Activated T-cell treated with anti-CD3 and anti-CD28 coated beads, Interleukin-2, amount 50 U/mL, for 1 hour (primary cell): Measurements from ENCODE around the gene WBP11.

Source experiments
- DNase-seq: peaks from one replicate; pipeline ENCODE4 v3.0.0-alpha.2; 2020

The WBP11 gene

GRCh38 chr12:14803011-14803829 is at the start of gene WBP11, which contains the start of gene C12orf60:
TSS of gene WBP11 (minus strand) at chr12:14803478. CDS start at chr12:14801383, 2,095 bp downstream.
TSS of gene C12orf60 (plus strand) at chr12:14803670. CDS start at chr12:14822936, 19,266 bp downstream.
- peak; percentile 79 for DNase-seq

- no peak for DNase-seq
Measured at GRCh38 chr12:14852880-14853279, 49.6 kb upstream of the WBP11 start.

GRCh38 chr12:14850929-14851663 is 47.8 kb upstream of the WBP11 start:
- DNase-seq, result no peak

DNA sequence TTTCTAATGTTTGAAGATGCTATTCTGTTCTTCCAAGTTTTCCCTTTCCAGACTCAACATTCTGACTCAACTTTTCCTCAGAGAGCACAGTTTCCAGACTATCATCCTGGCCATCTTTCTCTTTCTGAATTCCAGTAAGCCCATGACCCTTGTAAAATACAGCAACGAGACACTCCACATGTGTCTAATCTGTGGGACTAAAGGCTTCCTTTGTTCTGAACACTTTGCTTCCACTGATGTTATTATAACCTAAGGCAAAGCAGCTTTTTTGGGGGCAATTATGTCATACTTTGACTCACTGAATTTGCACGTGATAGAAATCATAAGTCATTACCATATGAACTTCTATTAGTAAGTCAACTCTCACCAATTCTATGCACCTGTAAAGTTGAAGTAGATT is 46.4 kb upstream of the WBP11 start:
- no peak for DNase-seq

- no peak for DNase-seq
Measured at GRCh38 chr12:14846876-14847580, 43.8 kb upstream of the WBP11 start.

DNA sequence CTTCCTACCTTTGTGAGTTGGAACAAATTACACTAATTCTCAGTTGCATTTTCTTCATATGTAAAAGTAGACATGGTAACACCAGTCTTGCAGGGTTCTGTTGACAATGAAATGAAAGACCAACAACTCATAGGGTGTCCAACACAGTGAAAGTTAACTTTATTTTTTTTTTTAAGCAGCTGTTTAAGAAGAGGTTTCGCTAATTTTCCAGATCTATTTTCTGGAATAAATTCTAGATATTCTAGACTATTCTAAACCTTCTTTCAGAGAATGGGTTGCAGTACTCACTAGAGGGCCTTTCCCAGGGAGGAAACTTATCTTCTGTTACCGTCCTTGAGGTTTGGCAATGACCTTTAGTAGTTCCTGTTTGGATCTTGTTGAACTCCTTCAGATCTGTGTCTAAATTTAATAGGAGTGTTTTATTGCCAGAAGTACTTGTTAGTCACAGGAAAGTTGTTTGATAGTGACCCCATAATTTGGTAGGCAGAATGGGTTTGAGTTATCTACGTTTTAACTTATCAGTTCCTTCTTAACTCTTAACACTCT is 42.8 kb upstream of the WBP11 start:
- DNase-seq, result no peak

DNA sequence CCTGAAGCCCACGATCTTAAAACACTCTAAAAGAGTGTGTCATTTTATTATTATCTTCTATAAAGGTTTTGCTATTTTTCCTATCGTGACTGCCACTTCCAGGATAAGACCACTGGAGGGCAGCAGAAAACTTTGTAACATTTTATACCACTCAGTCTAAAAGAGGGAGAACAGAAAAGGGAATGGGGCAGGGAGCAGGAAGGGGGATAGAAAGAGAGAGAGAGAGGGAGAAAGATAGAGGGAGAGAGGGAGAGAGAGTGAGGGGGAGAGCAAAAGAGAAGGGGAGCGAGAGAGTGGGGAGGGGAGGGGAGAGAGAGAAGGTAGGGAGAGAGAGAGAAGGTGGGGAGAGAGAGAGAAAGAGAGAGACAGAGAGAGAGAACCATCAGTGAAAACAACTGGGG is 42.1 kb upstream of the WBP11 start:
- no peak for DNase-seq

- no peak for DNase-seq
Measured at GRCh38 chr12:14844401-14844800, 41.1 kb upstream of the WBP11 start.

GRCh38 chr12:14843425-14843887 is 40.2 kb upstream of the WBP11 start, which contains the start of gene ART4:
TSS of gene ART4 (minus strand) at chr12:14843526. CDS start at chr12:14843113, 413 bp downstream.
- no peak for DNase-seq

- DNase-seq, result no peak
Measured at GRCh38 chr12:14842315-14842714, 39.0 kb upstream of the WBP11 start.

DNA sequence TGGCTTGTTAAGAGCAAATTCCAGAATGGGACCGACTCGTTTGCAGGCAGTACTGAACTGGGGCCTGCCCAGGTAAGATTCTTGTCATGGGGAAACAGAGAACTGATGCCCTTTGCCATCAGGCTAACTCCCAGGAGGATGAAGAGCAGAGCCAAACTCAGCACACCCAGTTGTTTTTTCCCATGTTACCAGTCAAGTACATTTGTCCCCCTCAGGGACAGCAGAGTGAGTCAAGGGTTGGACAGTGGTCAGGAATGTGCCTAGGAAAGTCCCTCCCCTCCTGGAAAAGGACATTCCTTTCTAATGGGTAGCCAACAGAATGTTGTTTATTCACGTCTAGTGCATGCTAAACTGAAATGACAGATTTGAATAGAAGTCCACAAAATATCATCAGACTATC is 38.5 kb upstream of the WBP11 start:
- no peak for DNase-seq

DNA sequence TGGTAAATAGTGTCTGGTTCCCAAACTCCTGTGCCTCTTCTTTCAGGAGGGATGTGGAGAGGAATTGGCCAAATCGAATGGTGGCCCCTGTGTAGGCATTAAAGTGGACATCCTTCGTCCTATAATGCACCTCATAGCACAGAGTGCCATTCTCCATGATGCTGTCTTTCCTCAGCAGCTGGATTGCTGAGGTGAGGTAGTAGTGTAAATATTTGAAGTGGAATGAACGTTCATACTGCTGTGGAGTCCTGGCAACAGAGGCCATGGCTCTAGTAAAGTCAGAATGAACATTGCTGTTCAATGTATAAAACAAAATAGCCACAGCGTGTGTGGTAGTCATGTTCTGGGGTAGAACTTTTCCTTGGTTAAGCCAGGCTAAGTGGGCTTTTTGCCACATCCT is 37.3 kb upstream of the WBP11 start:
- DNase-seq, result no peak

DNA sequence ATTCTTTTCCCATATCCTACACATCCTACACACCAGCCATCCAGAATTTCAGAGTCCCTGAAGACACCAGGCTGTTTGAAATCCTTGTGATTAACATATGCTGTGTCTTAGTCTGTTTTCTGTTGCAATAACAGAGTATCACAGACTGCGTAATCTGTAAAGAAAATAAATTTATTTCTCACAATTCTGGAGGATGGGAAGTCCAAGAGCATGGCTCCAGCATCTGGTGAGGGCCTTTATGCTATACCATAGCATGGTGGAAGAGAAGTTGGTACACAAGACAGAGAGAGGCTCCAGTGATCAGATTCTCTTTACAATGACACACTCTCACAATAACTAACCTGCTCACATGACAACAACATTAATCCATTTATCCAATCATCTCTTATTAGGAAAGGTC is 36.0 kb upstream of the WBP11 start:
- DNase-seq, result no peak

DNA sequence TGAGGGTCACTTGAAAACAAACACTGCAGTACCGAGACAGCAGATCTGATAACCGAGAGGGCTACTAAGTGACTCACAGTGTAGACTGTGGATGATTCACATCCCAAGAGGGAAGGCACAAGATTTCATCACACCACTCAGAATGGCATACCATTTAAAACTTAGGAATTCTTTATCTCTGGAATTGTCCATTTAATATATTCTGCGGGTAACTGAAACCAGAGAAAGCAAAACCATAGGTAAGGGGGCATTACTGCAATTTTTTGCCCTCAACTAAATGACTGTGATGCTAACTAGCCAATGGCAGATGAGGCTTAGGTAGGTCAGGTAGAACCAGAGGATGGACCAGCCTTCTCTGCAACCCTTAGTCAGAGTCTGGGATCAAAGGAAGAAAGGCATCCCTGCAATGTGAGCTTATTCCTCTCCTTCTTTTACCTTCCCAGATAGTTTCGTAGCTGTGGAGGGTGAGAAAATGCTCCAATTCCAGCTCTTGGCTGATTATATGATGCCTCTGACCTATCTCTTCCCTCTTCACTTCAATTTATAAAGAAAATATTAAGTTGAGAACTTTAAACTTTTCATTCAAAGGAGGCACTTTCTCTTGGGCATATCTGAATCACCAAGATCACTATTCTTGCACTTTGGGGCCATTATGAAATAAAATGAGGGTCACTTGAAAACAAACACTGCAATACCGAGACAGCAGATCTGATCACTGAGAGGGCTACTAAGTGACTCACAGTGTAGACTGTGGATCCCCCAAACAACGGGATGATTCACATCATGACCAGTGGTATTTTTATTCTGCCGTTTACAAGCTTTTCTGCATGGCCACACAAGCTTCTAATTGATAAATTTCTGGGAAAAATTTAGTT is 33.3 kb upstream of the WBP11 start:
- DNase-seq, result no peak

- DNase-seq, result no peak
Measured at GRCh38 chr12:14834509-14834908, 31.2 kb upstream of the WBP11 start.

DNA sequence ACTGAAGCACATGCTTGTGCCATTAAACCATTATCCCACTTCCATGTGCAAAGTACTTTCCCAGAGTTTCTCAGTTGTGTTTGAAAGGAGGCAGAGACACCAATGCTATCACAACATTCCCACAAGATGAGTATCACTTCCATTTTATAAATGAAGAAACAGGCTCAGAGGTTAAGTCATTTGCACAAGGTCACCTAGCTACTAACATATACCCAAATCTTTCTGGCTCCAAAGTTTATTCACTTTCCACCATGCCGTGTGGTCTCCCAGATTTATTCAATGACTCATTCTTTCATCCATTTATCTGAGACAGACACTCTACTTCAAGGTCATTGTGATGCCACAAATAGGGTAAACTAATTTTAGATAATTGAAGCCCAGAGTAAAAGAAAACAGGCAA is 30.7 kb upstream of the WBP11 start:
- DNase-seq, result no peak

GRCh38 chr12:14833336-14833735 is 30.1 kb upstream of the WBP11 start:
- no peak for DNase-seq

DNA sequence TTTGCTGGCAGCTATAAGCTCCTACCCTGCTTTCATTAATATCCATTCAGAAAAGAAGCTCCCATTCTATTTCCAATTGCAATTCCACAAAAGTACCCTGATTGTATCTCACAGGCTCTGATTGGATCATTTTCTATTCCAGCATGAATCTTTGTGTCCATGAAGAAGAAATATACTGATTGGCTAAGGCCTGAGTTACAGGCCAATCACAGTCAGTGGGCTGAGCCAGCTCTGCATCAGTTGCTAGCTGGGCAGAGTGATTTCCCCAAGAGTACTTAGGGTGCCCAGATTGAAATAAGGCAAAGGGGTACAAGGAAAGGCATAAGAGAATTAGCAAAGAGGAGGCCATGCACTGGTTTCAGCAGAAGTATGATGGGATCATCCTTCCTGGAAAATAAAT is 25.6 kb upstream of the WBP11 start:
- no peak for DNase-seq

GRCh38 chr12:14827043-14827442 is 23.8 kb upstream of the WBP11 start:
- DNase-seq, result no peak

DNA sequence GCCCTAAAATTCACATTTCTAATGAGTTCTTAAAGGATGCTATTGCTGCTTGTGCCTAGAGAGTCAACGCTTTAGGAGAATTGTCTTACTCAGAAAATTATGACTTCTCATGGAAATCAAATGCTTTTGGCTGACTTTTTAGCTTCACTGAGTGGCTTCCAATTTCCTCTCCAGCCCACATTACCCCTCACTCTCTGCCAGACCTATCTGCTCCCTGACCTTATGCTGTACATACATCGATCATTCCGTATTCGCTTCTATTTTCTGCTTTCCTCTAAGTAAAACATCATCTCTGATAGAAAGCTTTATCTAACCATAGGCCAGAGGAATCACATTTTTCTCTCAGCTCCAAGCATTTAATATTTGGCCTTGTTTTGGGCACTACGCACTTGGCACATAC is 23.2 kb upstream of the WBP11 start:
- DNase-seq, result no peak

DNA sequence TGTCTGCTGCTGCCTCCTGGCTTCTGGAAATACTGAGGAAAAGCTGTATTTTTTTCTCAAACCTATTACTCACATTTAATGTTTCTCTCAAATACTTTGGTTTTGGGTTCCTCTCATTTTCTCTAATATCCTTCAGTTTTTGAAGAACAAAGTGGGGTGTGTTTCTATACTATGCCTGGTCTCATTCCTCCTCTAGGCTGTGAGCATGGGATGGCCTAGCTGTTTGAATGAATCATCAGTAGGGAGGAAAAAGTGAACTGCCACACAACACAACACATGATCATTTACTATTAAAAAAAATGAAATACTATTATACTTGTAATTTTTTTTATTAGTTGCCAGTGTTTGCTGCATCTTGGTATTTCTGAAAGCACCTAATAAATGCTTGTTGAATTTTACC is 22.0 kb upstream of the WBP11 start:
- no peak for DNase-seq

DNA sequence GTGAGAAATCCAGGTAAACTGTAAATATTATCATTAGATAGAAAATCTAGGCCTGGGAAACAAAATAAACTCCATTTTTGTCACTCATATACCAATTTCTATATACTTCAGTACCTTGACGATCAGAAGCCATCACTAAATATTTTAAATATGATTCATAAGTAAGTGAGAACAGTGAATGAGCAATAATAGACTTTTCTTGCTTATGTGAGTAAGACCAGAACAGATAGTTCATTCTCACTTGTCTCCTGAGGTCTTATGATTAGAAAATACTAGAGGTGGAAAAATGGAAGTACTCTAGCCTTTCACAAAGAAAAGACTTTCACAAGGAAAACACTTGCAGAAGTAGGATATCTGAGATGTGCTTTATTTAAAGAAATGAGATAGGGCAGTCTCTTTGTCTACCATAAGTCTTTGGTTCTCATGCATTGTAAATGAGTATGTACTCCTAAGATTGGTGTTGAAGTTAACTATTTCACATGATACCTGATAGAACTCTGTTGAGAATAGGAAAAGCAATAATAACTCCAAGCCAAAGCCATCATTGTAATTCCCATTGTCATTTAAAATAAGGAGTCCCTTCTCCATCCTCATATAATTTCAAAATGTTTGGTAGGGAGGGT is 20.8 kb upstream of the WBP11 start:
- no peak for DNase-seq
